Prostate gland (tissue), 2 donors: ENCODE data around the gene HOXA4. TPM values are rescaled to one million over a fixed set of nuclear protein-coding genes. Genes with fewer than 3 reads are reported as not detected.

Experiments
- DNase-seq: peaks from one replicate; pipeline ENCODE4 v3.0.0-alpha.2; 2019; ENCODE audit warnings: low spot score
- H3K27ac ChIP-seq, 2 donors: fragments of 200-600 bp; sonication (generic); 2 replicates each; pipeline ENCODE4 v1.5.1; 2017 to 2019
- H3K27me3 ChIP-seq: fragments of 200-600 bp; sonication (generic); replicated peaks from 2 replicates; pipeline ENCODE4 v1.5.1; 2019; ENCODE audit not compliant: insufficient read depth
- H3K36me3 ChIP-seq, 2 donors: fragments of 200-600 bp; sonication (generic); 1 replicate in 1 of 2; 2 replicates in 1 of 2; pipeline versions ENCODE4 v1.5.1 to v1.8.1; 2017 to 2019
- H3K4me1 ChIP-seq: fragments of 200-600 bp; sonication (generic); replicated peaks from 2 replicates; pipeline ENCODE4 v1.5.1; 2019
- H3K4me3 ChIP-seq, 2 donors: fragments of 200-600 bp; sonication (generic); 2 replicates each; pipeline ENCODE4 v1.5.1; 2017 to 2019
- H3K9me3 ChIP-seq: fragments of 200-600 bp; sonication (generic); 2 replicates; pipeline ENCODE4 v1.5.1; 2017
- CTCF ChIP-seq, 4 experiments: fragments of 200-600 bp in 2 of 4; fragments of 450-650 bp in 2 of 4; sonication (generic) in 2 of 4; IDR thresholded peaks; 1 replicate in 3 of 4; 2 replicates in 1 of 4; pipeline ENCODE4 v1.5.1; 2016 to 2019; ENCODE audit warnings: antibody characterized with exemption in 4 of 4, mild to moderate bottlenecking in 2 of 4, moderate library complexity in 2 of 4
- POLR2A ChIP-seq: fragments of 450-650 bp; IDR thresholded peaks from one replicate; pipeline ENCODE4 v1.6.1; 2016; ENCODE audit warnings: antibody characterized with exemption, mild to moderate bottlenecking
- POLR2AphosphoS5 ChIP-seq: sonication (generic); formaldehyde crosslinking; IDR thresholded peaks from one replicate; pipeline ENCODE4 v1.6.1; 2017; ENCODE audit warnings: antibody characterized with exemption
- WGBS: methylation state at CpG from one replicate; pipeline ENCODE4 v1.1.5; 2018; 5-methylcytosine and 5-hydroxymethylcytosine counted together
- intact Hi-C: fragments of 100-400 bp; cut with DNase I; formaldehyde crosslinking; loops from one replicate; pipeline ENCODE4 v1.14.2; 2022
- total RNA-seq, 2 donors: library from RNA; depleted of rRNA; stranded (reverse); fragments of >200 nt; gene quantifications; one replicate each; pipeline ENCODE4 v1.1.0, GENCODE V29; 2016

HOXA4 gene
- total RNA-seq, 2 donors from 2014 or later = 1.4 to 1.8 TPM

- 75% methylated on average over 14 of the region's 14 CpGs for WGBS
- DNase-seq = no peak
- no peaks in the 10 kb centered on the region for H3K27me3 ChIP-seq
- intact Hi-C loops = no loop called here
- no peaks in the 10 kb centered on the region for H3K9me3 ChIP-seq
- TF ChIP-seq POLR2AphosphoS5 = no peak
- TF ChIP-seq CTCF (IDR thresholded peaks at IDR 0.05) = no peak
- no peak for TF ChIP-seq POLR2A
- H3K27ac ChIP-seq = no peak overlapping the region
- H3K36me3 ChIP-seq = no peaks in the 10 kb centered on the region
- H3K4me1 ChIP-seq = peaks cover 3% of the 10 kb centered on the region
- H3K4me3 ChIP-seq = no peak overlapping the region
These were observed 23.7 kb downstream of the HOXA4 start for GRCh38 chr7:27106901-27107240.

GRCh38 chr7:27106181-27106900 lies 24.2 kb downstream of the HOXA4 start:
- Histone ChIP-seq H3K27me3 (no peaks in the 10 kb centered on the region), H3K36me3 (no peaks in the 10 kb centered on the region), H3K4me3 (peak overlapping the region in 1 of 2 donors; percentile 1), H3K9me3 (no peaks in the 10 kb centered on the region), H3K27ac (no peak overlapping the region), H3K4me1 (peaks cover 3% of the 10 kb centered on the region)
- TF ChIP-seq POLR2A (no peak), CTCF (IDR thresholded peaks at IDR 0.05) (no peak), POLR2AphosphoS5 (no peak)
- intact Hi-C loops = no loop called here
- WGBS = 57% methylated on average over 44 of the region's 44 CpGs
- DNase-seq = no peak

- no peak for TF ChIP-seq POLR2A
- no peak for TF ChIP-seq POLR2AphosphoS5
- no peak for TF ChIP-seq CTCF (IDR thresholded peaks at IDR 0.05)
- Histone ChIP-seq H3K4me3 (no peak overlapping the region), H3K36me3 (no peaks in the 10 kb centered on the region), H3K27me3 (no peaks in the 10 kb centered on the region), H3K9me3 (no peaks in the 10 kb centered on the region), H3K27ac (no peak overlapping the region), H3K4me1 (peaks cover 2% of the 10 kb centered on the region)
- intact Hi-C loops = no loop called here
- 93% methylated on average over 13 of the region's 13 CpGs for WGBS
- DNase-seq = no peak
These were observed 25.1 kb downstream of the HOXA4 start for GRCh38 chr7:27105301-27106031.

GRCh38 chr7:27104341-27105058 lies 26.1 kb downstream of the HOXA4 start:
- TF ChIP-seq CTCF (IDR thresholded peaks at IDR 0.05) (no peak), POLR2AphosphoS5 (no peak), POLR2A (no peak)
- 85% methylated on average over 13 of the region's 13 CpGs for WGBS
- intact Hi-C loops = no loop called here
- Histone ChIP-seq H3K27ac (no peak overlapping the region), H3K9me3 (no peaks in the 10 kb centered on the region), H3K27me3 (no peaks in the 10 kb centered on the region), H3K4me3 (no peak overlapping the region), H3K4me1 (no peaks in the 10 kb centered on the region), H3K36me3 (no peaks in the 10 kb centered on the region)
- no peak for DNase-seq
